AG09319 (cell line): Measurements from ENCODE around the gene USP5.
"Not testable (repeated sequence)": the region's sequence is repeated elsewhere in the genome, so short reads cannot be mapped to it uniquely, and the experiment has no call there.

Experiments used
- DNase-seq: peaks from one replicate; pipeline ENCODE4 v3.0.0-alpha.2; 2010; ENCODE audit warnings: low read depth; ENCODE audit errors: extremely low read depth
- TF ChIP-seq, protein P1 (sequence below): IDR thresholded peaks from 2 replicates; pipeline ENCODE4 v1.5.1; 2011; ENCODE audit warnings: low read depth, mild to moderate bottlenecking, inconsistent platforms, low read length, moderate library complexity

Gene USP5

DNA sequence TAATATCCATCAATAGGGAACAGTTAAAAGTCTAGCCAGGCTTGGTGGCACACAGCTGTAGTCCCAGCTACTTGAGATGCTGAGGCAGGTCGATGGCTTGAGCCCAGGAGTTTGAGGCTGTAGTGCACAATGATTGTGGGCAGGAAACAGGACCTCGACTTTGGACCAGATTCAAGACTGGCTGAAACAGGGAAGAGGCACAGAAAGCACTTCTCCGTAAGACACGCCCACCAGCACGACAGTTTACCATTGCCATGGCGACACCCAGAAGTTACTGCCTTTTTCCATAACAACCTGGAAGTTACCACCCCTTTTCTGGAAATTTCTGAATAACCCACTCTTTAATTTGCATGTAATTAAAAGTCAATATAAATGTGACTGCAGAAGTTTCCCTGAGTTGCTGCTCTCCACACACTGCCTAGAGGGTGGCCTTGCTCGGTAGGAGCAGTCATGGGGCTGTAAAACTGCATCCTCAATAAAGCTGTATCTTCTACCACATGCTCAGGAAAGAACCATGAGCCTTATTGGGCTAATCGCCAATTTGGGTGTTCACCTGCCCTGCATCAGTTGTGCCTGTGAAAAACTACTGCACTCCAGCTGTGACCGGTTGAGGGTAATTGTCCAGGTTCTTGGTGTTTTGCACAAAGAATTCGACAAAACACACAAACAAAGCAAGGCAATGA, 48.0 kb downstream of the USP5 start:
- no peak for DNase-seq

DNA sequence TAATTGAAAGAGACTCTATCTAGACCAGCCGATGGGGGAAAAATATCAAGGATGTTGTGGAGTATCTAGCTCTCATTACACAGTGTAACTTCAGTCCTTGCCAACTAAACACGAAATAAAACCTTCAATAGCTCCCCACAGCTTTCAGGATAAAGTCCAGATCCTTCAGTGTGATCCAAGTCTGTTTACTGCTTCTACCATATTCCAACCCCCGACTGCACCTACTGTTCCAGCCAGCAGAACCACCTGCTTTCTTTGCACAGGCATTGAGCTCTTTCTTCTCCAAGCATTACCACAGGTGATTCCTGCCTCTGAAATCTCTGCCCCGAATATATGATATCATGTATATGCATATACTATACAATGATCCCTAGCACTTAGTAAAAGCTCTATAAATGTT, 50.5 kb downstream of the USP5 start:
- TF ChIP-seq, protein P1, sequence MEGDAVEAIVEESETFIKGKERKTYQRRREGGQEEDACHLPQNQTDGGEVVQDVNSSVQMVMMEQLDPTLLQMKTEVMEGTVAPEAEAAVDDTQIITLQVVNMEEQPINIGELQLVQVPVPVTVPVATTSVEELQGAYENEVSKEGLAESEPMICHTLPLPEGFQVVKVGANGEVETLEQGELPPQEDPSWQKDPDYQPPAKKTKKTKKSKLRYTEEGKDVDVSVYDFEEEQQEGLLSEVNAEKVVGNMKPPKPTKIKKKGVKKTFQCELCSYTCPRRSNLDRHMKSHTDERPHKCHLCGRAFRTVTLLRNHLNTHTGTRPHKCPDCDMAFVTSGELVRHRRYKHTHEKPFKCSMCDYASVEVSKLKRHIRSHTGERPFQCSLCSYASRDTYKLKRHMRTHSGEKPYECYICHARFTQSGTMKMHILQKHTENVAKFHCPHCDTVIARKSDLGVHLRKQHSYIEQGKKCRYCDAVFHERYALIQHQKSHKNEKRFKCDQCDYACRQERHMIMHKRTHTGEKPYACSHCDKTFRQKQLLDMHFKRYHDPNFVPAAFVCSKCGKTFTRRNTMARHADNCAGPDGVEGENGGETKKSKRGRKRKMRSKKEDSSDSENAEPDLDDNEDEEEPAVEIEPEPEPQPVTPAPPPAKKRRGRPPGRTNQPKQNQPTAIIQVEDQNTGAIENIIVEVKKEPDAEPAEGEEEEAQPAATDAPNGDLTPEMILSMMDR: no peak

More for the DNA sequence above, 48.0 kb downstream of the USP5 start:
- TF ChIP-seq, protein P1: no peak

DNA sequence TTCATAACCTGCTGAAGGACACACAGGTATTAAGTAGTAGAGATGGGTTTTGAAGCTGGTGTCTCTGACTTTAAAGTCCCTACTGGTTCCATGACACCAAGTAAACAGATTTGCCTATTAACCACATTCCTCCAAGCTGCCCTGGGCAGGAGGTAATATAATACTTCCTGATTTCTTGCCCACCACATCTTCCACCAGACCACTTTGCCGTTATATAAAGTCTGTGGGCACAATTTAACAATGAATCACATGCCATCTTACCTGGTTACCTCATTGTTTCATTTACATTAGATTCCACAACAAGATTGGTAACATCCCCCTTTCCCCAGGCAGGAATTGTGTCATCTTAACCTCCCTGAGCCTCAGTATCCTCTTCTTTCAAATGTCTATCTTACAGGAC, 51.8 kb downstream of the USP5 start:
- TF ChIP-seq, protein P1: no peak

More for the DNA sequence above, 50.5 kb downstream of the USP5 start:
- DNase-seq: no peak

DNA sequence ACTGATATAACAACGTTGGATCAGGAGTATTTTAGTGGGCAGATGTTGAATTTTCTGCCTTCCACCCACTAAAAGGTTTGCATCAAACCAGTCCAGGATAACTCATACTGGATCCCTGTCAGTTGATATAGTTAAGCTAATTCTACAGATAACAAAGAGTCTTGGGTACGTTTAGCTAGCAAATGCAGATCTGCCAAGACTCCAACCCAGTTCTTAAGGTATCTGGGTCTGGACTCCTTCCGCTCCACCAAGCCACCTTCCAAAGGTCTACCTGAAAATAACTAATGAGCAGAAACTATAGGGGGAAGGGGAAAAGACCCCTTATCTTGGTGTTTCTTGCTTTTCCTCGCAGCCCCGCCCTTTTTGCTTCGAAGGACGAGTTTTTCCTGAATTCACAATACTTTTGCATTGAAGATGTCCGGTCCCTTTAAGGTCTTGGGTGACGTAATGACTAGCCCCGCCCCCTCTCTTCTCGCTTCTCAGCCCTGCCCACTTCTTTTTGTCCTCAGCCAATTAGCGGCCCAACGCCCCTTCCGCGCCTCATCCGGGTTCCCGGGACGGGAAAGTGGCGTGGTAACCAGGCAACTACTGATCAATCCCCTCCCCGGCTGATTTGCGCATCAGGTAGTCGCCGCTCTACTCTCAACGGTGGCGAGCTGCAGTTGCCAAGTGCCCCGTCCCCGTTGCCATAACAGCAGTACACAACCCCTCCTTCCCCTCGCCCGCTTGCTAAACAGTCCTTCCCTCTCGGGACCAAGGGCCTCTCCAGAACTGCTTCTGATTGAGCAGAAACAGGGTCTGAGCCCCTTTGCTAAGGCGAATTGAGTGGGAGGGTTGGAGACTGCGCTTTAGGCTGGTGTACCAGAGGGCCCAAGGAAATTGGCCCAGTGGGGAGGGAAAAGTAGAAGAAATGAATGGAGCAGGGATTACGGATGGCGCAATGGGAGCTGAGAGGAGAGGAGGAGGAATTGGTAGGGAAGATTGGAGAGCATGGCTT, 52.6 kb downstream of the USP5 start, which contains the start of gene LRRC23:
Gene LRRC23, plus strand, starts transcription at position 543 of the 997 bp plus-strand sequence. CDS start 812 bp downstream, outside the sequence.
- TF ChIP-seq, protein P1: no peak
- DNase-seq: peak; percentile 82

More for the DNA sequence above, 51.8 kb downstream of the USP5 start:
- DNase-seq: no peak

DNA sequence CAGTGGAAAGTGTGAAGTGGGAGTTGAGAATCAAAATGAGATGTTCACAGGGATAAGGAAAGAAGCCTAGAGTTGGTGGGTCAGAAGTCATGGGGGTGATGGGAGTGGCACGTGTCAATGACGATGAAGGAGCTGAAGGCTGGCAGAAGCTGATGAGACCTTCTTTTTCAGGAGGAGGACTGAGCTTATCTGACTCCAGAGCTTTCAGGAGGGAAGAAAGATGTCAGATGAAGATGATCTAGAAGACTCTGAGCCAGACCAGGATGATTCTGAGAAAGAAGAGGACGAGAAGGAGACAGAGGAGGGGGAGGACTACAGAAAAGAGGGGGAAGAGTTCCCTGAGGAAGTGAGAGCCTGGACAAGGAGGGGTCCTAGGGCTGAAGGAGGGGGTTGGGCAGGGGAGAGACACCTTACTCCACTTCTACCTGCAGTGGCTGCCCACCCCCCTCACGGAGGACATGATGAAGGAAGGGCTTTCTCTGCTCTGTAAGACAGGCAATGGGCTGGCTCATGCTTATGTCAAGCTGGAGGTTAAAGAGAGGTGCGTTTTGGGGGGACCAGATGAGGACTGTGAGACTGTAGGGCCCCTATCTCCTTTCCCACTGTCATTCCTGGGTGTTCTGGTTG, 53.6 kb downstream of the USP5 start:
- DNase-seq: no peak
- TF ChIP-seq, protein P1: no peak

DNA sequence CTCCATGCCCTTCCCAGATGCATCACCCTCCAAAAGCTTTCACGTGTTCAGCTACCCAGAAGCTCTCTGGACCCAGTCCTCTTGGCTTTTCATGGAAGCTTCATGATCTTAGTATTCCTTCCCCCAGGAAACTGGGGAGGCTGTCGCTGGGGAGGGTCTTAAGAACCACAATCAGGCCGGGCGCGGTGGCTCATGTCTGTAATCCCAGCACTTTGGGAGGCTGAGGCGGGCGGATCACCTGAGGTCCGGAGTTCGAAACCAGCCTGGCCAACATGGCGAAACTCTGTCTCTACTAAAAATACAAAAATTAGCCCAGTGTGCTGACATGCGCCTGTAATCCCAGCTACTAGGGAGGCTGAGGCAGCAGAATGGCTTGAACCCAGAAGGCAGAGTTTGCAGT, 56.2 kb downstream of the USP5 start:
- not testable (repeated sequence) for DNase-seq

DNA sequence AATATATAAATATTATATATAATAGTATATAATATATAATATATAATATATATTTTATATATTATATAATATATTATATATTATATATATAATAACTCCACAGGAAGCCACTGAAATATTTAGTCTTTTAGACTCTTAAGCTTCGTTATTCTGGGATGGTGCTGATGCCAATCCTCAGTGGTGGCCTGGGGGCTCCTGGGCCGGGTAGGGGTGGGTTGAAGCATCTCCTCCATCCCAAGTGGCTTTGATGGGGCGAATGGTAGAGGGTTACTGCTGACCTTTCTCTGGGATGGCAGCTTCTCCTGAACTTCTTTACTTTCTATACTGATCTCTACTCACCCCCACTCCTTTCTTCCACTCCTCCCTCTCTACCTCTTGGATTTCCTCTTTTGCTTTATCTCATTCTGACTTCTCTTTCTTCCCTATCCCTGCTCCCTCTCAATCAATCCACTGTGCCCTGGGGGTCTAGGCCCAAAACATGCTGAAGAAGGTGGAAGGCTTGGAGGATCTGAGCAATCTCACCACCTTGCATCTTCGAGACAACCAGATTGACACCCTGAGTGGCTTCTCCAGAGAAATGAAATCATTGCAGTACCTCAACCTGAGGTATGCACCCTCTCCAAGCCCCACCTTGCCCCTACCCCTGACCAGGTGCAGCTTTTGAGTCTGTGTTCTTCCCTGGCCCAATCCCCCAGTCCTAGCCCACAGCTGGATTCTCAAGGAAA, 57.6 kb downstream of the USP5 start:
- DNase-seq: no peak
- TF ChIP-seq, protein P1: no peak
